NCI-H82 (cell line): ENCODE data around the gene ANKMY2.
"Not testable (repeated sequence)": the region's sequence is repeated elsewhere in the genome, so short reads cannot be mapped to it uniquely, and the experiment has no call there.

ENCODE experiments used
- DNase-seq: peaks from one replicate; lab custom pipeline; 2025; lab: John Stamatoyannopoulos, UW

The ANKMY2 gene

GRCh38 chr7:16645593-16646471 is at the start of gene ANKMY2, which contains the start of gene BZW2:
TSS of gene ANKMY2 (minus strand) at chr7:16645754. CDS start at chr7:16645573, 181 bp downstream.
TSS of gene BZW2 (plus strand) at chr7:16646181. CDS start at chr7:16665444, 19,263 bp downstream.
- peak; percentile 97 for DNase-seq

- DNase-seq, result no peak
Observed at GRCh38 chr7:16694806-16695205, 49.3 kb upstream of the ANKMY2 start.

GRCh38 chr7:16693601-16694318 is 48.2 kb upstream of the ANKMY2 start:
- no peak for DNase-seq

GRCh38 chr7:16691241-16691640 is 45.7 kb upstream of the ANKMY2 start:
- DNase-seq, result peak; percentile 24

- peak; percentile 62 for DNase-seq
Observed at GRCh38 chr7:16688249-16688648, 42.7 kb upstream of the ANKMY2 start.

- DNase-seq, result no peak
Observed at GRCh38 chr7:16685535-16685934, 40.0 kb upstream of the ANKMY2 start.

- DNase-seq, result no peak
Observed at GRCh38 chr7:16684935-16685334, 39.4 kb upstream of the ANKMY2 start.

- DNase-seq, result not testable (repeated sequence)
Observed at GRCh38 chr7:16678645-16679566, 33.4 kb upstream of the ANKMY2 start.

- no peak for DNase-seq
Observed at GRCh38 chr7:16677978-16678494, 32.5 kb upstream of the ANKMY2 start.

- DNase-seq, result no peak
Observed at GRCh38 chr7:16675277-16675676, 29.7 kb upstream of the ANKMY2 start.

GRCh38 chr7:16671811-16672210 is 26.3 kb upstream of the ANKMY2 start:
- no peak for DNase-seq

GRCh38 chr7:16670731-16671344 is 25.3 kb upstream of the ANKMY2 start:
- DNase-seq, result no peak

GRCh38 chr7:16670021-16670420 is 24.5 kb upstream of the ANKMY2 start:
- DNase-seq, result no peak

- no peak for DNase-seq
Observed at GRCh38 chr7:16669581-16669980, 24.0 kb upstream of the ANKMY2 start.

GRCh38 chr7:16668978-16669377 is 23.4 kb upstream of the ANKMY2 start:
- no peak for DNase-seq

- DNase-seq, result no peak
Observed at GRCh38 chr7:16668049-16668858, 22.7 kb upstream of the ANKMY2 start.

- DNase-seq, result no peak
Observed at GRCh38 chr7:16667355-16667754, 21.8 kb upstream of the ANKMY2 start.

GRCh38 chr7:16661924-16662323 is 16.4 kb upstream of the ANKMY2 start:
- no peak for DNase-seq

- peak; percentile 69 for DNase-seq
Observed at GRCh38 chr7:16660702-16661464, 15.3 kb upstream of the ANKMY2 start.
